GM21737 (cell line): ENCODE measurements around the gene COG1.

Source experiments
- ATAC-seq: cut with Tn5 transposase; IDR thresholded peaks from one replicate; pipeline ENCODE4 v1.9.1; 2021; ENCODE audit warnings: mild to moderate bottlenecking, moderate library complexity; ENCODE audit not compliant: unreplicated experiment

Gene COG1

GRCh38 chr17:73196500-73196899, 3.6 kb downstream of the COG1 start:
- ATAC-seq, result no peak

- no peak for ATAC-seq
These were observed 4.3 kb downstream of the COG1 start for GRCh38 chr17:73197161-73197560.

DNA sequence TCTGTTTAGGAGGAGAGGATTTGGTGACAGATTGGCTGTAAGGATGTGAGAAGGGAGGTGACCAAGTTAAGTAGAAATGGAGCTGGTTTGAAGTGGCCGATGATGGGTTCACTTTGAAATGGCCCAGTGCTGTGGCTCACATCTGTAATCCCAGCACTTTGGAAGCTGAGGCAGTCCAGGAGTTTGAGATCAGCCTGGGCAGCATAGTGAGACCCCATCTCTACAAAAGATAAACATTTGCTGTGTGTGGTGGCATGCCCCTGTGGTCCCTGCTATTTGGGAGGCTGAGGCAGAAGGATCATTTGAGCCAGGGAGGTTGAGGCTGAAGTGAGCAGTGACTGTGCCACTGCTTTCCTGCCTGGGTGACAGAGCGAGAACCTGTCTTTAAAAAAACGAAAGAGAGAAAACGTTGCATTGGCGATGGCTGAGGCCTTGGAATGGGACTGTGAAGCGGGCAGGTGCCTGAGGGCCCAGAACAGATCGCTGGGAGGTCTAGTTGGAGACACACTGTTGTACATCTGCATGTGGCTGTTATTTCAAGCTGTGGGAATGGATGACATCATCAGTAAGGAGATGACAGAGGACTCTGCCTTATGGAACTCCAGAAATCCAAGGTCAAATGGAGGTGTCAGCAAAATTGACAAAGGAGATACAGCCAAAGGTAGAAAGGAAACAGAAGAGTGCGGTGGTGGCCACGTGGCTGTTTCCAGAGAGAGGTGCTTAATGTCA, 5.5 kb downstream of the COG1 start:
- ATAC-seq, result no peak

DNA sequence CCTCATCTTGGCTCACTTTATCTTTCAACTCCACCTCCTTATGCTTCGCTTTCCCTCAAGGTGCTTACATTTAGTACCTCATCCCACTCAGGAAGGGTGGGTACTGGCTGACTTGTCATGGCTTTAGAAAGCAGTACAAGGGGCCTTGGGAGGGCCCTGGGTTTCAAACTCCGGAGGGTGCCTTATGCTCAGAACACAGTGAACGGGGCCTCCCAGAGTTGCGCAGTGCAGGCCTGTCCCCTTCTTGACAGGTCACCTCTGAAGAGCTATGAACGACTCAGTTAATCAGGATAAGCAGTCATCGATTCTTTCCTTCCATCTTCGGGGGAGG, 6.0 kb downstream of the COG1 start:
- ATAC-seq, result no peak

- no peak for ATAC-seq
These were observed 7.0 kb downstream of the COG1 start for GRCh38 chr17:73199751-73200317.

- no peak for ATAC-seq
These were observed 7.6 kb downstream of the COG1 start for GRCh38 chr17:73200476-73200875.

DNA sequence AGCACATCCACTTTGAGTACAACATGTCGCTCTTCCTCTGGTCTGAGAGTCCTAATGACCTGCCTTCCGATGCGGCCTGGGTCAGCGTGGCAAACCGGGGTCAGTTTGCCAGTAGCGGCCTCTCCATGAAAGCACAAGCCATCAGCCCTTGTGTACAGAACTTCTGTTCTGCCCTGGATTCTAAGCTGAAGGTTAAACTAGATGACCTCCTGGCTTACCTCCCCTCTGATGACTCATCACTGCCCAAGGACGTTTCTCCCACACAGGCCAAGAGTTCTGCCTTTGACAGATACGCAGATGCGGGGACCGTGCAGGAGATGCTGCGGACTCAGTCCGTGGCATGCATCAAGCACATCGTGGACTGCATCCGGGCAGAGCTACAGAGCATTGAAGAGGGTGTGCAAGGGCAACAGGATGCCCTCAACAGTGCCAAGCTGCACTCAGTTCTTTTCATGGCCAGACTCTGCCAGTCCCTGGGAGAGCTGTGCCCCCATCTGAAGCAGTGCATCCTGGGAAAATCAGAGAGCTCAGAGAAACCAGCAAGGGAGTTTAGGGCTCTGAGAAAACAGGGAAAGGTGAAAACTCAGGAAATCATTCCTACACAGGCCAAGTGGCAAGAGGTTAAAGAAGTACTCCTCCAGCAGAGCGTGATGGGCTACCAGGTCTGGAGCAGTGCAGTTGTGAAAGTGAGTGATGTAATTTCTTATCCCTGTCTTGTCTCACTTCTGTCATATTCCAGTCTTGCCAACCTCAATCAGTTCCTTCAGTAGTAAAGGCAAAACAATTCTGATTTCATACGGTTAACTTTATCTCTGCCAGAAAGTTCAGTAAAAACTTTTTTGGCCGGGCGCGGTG, 8.6 kb downstream of the COG1 start:
- ATAC-seq, result no peak

DNA sequence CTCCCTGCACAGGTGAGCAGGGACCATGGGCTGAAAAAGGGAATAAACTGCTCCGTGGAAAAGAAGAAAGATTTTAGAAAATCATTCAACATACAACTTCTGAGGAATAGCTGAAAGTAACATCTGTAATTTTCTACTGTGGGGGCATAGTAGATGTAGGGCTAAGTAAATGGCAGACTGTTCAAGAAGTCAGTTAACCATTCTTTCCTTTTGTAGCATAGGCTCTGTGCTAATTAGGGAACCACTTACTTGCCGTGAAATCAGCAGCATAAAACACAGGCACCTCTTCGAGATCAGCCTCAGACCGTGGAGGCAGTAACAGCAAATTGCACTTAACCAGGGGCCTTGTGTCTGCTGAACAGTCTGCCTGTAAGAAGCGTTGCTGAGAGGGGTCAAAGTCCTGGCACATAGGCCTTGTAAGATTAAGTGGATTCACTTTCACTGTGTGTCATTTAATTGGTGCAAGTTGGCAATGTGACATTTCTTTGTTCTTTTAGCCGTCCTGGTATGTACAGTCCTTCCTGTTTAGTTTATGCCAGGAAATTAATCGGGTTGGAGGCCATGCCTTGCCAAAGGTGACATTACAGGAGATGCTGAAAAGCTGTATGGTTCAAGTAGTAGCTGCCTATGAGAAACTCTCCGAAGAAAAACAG, 10.4 kb downstream of the COG1 start:
- no peak for ATAC-seq

- no peak for ATAC-seq
These were observed 11.1 kb downstream of the COG1 start for GRCh38 chr17:73203788-73204479.

DNA sequence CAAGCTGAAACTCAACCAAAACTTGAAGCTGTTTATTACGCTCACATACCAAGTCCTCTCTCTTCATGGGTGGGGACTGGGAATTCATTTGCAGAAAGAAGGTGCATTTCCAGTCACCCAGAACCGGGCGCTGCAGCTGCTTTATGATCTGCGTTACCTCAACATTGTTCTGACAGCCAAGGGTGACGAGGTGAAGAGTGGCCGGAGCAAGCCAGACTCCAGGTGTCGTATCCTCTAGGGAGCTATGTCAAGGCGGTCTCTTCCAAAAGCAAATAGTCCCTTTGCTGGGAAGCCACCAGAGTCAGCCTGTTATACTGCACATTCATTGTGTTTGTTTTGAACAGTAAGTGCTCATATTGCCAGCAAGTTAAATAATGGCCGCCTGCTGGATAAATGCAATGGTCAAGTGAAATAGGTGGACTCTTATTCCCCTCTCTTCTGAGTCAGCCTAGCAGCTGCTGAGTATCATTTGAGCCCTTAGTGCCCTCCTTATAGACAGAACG, 12.7 kb downstream of the COG1 start:
- no peak for ATAC-seq

DNA sequence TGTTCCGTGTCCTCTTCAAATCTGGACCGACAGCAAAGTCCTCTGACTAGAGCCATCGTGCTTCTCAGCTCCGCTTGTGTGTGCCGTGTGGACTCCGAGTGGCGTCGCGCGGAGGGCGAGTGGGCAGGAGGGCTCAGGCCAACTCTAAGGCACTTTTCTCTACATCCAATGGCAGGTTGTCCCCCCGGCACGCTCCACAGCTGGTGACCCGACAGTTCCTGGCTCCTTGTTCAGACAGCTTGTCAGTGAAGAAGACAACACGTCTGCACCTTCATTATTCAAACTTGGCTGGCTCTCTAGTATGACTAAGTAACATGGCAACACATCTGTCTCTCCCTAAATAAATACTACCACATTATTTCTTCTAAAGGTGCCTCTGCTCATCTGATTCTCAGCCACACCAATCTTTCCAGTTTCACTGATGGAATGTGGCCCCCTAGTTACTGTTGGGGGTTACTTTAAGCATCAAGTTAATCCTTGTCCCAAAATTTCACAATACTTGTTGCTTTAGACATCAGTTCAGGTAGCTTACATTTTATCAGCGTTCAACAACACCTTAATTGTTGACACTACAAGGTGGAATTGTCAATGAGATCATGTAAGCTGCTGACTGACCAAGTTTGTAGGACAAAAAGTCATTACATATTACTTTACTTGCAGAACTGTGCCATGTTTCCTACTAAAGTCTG, 15.4 kb downstream of the COG1 start:
- no peak for ATAC-seq

DNA sequence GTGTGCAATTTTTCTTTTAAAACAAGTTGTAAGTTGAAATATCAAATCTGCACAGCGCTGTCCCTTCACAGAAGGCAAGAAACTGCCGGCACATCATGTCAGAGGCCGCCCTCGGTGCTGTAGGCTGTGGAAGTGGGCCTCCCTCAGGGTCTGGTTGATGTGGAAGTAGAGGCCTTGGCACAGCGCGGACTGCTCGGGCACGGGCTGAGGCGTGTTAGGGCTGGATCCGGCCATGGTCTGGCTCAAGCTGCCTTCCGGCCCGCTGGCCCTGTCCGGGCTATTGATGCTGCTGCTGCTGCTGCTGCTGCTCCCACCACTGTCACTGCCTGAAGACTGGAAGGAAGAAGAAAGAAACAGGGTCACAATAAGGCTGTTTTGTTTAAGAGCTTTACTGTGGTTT, 16.6 kb downstream of the COG1 start:
- ATAC-seq, result no peak

GRCh38 chr17:73210002-73210678, 17.3 kb downstream of the COG1 start:
- ATAC-seq, result no peak

DNA sequence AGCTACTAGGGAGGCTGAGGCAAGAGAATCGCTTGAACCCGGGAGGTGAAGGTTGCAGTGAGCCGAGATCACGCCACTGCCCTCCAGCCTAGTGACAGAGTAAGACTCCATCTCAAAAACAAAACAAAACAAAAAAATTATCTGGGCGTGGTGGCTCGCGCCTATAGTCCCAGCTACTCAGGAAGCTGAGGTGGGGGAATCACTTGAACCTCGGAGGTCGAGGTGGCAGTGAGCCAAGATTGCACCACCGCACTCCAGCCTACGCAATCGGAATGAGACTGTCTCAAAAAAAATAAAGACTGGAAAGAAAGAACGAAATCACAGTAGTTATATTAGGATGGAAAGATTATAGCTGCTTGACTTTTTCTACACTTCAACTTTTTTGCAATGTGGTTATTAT, 18.9 kb downstream of the COG1 start:
- no peak for ATAC-seq

DNA sequence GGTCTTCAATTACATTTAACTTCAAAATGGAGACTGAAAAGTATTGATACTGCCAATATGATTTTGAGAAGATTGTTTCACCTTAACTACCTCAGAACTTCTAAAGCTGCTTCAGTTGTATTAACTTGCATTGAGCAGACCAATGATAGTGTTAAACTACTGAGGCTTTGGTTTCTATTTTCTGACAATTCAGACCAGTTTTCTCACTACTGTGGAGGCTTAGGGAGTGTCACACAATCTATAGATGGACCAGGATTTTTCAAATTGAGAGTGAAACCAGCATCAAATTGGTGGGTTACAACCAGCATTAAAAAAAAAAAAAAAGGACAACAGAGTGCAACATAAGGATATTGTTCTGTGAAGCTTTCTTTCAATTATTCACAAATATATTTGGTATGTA, 21.2 kb downstream of the COG1 start:
- ATAC-seq, result no peak

DNA sequence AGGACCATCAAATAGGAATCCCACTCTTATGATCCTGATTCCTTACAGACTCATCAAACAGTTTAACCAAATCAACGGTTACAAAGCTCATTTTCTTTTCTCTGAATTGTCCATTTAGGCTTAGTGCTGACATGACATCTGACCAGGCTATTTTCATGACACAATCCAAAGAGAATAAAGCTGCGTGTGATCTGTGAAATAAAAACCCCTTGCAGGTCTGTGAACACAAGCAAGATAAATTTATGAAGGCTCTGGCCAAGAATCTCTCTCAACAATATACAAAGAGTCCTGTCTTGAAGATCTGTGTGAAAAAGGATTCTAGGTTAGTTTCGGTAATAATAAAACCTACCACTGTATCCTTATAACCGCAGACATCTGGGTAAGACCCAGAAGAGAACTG, 22.0 kb downstream of the COG1 start:
- no peak for ATAC-seq

DNA sequence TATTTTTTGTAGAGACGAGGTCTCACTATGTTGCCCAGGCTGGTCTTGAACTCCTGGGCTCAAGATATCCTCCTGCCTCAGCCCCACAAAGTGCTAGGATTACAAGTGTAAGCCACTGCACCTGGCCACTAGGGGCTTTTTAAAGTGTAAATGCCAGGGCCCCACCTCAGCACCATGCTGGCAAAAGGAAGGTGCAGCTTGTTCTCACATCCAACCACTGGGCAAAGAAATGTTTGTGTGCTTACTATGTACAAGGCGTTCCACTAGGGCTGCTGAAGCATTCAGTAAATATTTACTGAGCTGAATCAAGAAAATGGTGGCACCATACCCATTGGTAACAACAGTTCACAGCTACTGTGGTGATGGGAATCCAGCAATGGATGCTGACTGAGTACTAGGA, 22.6 kb downstream of the COG1 start:
- ATAC-seq, result no peak

GRCh38 chr17:73223626-73224230, 30.9 kb downstream of the COG1 start:
- ATAC-seq, result no peak

- ATAC-seq, result no peak
These were observed 31.4 kb downstream of the COG1 start for GRCh38 chr17:73224237-73224636.
